Heart left ventricle (tissue), 13 donors: Measurements from ENCODE around the gene PCBP3.

Experiments used
- POLR2A ChIP-seq, 2 donors: fragments of 450-650 bp; IDR thresholded peaks; one replicate each; pipeline ENCODE4 v1.6.1; 2017; ENCODE audit warnings: antibody characterized with exemption in 2 of 2, mild to moderate bottlenecking in 2 of 2, moderate library complexity in 2 of 2
- TF ChIP-seq, protein P1 (sequence below), 12 donors: fragments of 200-600 bp; sonication (generic) in 4 of 12; IDR thresholded peaks; one replicate each; pipeline versions ENCODE4 v1.5.0 to v1.8.0; 2018 to 2022; ENCODE audit warnings: antibody characterized with exemption in 12 of 12, mild to moderate bottlenecking in 5 of 12
- donor health status: ischemic (EF 13 %, LVEDD 7.1; RV severe dilation, severe dysfunction).
- donor health status: DM: no; HTN: yes; CAD: no.
- donor health status: DM: no; HTN: no; CAD: no.
- donor health status: ischemic (EF 25% LVEDD 6.9; RV normal size, moderate dysfunction).
- donor health status: ischemic (EF 25% LVEDD 5.7; RV mildly dilated, moderate dysfunction).
- donor health status: ischemic (EF 35%, LVEDD 5.7; RV mildly dilated, moderate dysfunction).
- donor health status: nonischemic (EF 11% LVEDD 7.7; RV severe dilation, severe dysfunction).
- donor health status: DM: yes; HTN: yes; CAD: no.
- donor health status: PGD.
- donor health status: ischemic (EF 29% LVEDD 5.4; RV normal size, mild dysfunction).
- donor health status: nonischemic (EF 23%, LVEDD 6.1; RV moderate dilation, normal function).

DNA sequence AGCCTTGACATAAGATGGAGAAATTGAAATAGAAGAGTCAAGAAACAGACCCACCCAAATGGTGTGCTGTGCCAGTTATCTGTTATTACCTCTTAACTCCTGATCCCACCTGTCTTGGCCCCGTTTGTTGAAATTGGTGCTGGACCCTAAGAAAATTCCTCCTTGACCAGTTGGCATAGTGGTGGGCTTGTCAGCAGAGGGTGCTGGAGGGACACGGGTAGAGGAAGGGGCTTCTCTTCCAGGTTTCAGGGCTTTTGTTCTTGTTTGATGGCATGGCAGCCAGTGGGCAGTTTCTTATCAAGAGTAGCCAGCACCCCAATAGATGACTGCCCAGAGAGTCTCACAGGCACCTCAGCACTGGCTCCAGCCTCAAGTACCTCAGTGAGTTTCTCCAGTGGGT is 51.6 kb downstream of the PCBP3 start:
- TF ChIP-seq, protein P1, sequence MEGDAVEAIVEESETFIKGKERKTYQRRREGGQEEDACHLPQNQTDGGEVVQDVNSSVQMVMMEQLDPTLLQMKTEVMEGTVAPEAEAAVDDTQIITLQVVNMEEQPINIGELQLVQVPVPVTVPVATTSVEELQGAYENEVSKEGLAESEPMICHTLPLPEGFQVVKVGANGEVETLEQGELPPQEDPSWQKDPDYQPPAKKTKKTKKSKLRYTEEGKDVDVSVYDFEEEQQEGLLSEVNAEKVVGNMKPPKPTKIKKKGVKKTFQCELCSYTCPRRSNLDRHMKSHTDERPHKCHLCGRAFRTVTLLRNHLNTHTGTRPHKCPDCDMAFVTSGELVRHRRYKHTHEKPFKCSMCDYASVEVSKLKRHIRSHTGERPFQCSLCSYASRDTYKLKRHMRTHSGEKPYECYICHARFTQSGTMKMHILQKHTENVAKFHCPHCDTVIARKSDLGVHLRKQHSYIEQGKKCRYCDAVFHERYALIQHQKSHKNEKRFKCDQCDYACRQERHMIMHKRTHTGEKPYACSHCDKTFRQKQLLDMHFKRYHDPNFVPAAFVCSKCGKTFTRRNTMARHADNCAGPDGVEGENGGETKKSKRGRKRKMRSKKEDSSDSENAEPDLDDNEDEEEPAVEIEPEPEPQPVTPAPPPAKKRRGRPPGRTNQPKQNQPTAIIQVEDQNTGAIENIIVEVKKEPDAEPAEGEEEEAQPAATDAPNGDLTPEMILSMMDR (IDR thresholded peaks at IDR 0.05) = no peak
- TF ChIP-seq POLR2A (IDR thresholded peaks at IDR 0.05) = no peak
